ENCODE data around the gene DUSP2.

DNA sequence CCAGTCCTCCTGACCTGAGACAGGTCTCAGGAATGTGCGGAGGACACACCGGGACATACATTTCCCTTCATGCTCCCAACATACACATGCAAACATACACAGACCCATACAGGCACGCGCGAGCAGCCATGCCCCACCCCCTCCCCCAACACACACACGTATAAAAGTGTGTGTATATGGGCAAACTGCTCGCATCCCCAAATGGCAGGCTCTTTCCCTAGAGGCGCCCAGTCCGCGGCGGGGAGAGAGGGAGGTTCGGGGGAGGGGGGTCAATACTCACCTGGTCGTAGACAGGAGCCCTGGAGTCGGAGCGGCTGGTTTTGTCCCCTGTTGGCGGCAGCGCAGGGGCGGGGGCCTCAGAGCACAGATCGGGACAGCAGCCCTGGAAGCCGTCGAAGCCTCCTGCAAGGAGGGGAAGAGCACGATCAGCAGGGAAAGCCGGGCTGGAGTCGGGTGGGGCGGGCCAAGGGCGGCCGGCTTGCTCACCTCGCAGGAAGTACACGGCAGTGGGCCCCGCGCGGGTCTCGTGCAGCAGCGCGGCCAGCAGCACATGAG, 682 bp downstream of the DUSP2 start:
- TF ChIP-seq GATA3 (IDR thresholded peaks at IDR 0.05; ENCODE audit: low read depth, low read length) = no peak
- no peak for TF ChIP-seq GATA2 (IDR thresholded peaks at IDR 0.05; ENCODE audit: low read depth, low read length)
